ENCODE results near the gene ZBTB20. TPM values are rescaled to one million over a fixed set of nuclear protein-coding genes. Genes with fewer than 3 reads are reported as not detected.

ZBTB20 gene
- total RNA-seq, 1 experiment from 2014 or later, result 3.7 TPM

GRCh38 chr3:114405202-114405990 lies 741.7 kb downstream of the ZBTB20 start:
- H3K36me3 ChIP-seq (ENCODE audit: low read depth, low read length), result no peaks in the 10 kb centered on the region
- H3K4me1 ChIP-seq (ENCODE audit: insufficient read depth, low read length), result no peaks in the 10 kb centered on the region
- TF ChIP-seq, protein P1, sequence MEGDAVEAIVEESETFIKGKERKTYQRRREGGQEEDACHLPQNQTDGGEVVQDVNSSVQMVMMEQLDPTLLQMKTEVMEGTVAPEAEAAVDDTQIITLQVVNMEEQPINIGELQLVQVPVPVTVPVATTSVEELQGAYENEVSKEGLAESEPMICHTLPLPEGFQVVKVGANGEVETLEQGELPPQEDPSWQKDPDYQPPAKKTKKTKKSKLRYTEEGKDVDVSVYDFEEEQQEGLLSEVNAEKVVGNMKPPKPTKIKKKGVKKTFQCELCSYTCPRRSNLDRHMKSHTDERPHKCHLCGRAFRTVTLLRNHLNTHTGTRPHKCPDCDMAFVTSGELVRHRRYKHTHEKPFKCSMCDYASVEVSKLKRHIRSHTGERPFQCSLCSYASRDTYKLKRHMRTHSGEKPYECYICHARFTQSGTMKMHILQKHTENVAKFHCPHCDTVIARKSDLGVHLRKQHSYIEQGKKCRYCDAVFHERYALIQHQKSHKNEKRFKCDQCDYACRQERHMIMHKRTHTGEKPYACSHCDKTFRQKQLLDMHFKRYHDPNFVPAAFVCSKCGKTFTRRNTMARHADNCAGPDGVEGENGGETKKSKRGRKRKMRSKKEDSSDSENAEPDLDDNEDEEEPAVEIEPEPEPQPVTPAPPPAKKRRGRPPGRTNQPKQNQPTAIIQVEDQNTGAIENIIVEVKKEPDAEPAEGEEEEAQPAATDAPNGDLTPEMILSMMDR (conservative IDR thresholded peaks at IDR 0.05; ENCODE audit: low read depth, low read length), result no peak
- H3K79me2 ChIP-seq (ENCODE audit: low read length), result no peaks in the 10 kb centered on the region
- intact Hi-C loops (cut with micrococcal nuclease), result no loop called here
- DNase-seq (no peak), ATAC-seq (no peak)
- no peaks in the 10 kb centered on the region for H3F3A ChIP-seq (ENCODE audit: low read length, unreplicated experiment)
- H3K27ac ChIP-seq (ENCODE audit: low read length), result no peak overlapping the region
- H3K9me2 ChIP-seq (replicated peaks; ENCODE audit: low read length), result no peaks in the 10 kb centered on the region
- no peaks in the 10 kb centered on the region for H4K20me1 ChIP-seq (ENCODE audit: low read length)
- POLR2A ChIA-PET (ENCODE audit: unreplicated experiment), result interaction anchor here (0.7 kb wide), 1 partner anchor 252 kb away, joined by 8 read pairs; no protein-coding TSS in a partner anchor
- CTCF ChIA-PET, result no interaction called here
- H2AFZ ChIP-seq (ENCODE audit: low read length), result no peak overlapping the region
- H3K9me3 ChIP-seq (ENCODE audit: low read length), result no peaks in the 10 kb centered on the region
- no TSS peak for BruUV-seq (replicated peaks)
- H3K4me3 ChIP-seq (ENCODE audit: low read length), result no peak overlapping the region
- no peak overlapping the region for H3K4me2 ChIP-seq (ENCODE audit: low read length)
- no peak overlapping the region for H3K9ac ChIP-seq (ENCODE audit: low read length)
- no peaks in the 10 kb centered on the region; the same call in 1 of the 2 replicates for H3K27me3 ChIP-seq (ENCODE audit: low read length)

- no peaks in the 10 kb centered on the region for H3F3A ChIP-seq (ENCODE audit: low read length, unreplicated experiment)
- H3K4me1 ChIP-seq (ENCODE audit: insufficient read depth, low read length), result no peaks in the 10 kb centered on the region
- H4K20me1 ChIP-seq (ENCODE audit: low read length), result no peaks in the 10 kb centered on the region
- H3K36me3 ChIP-seq (ENCODE audit: low read depth, low read length), result no peaks in the 10 kb centered on the region
- H3K79me2 ChIP-seq (ENCODE audit: low read length), result no peaks in the 10 kb centered on the region
- ChIA-PET CTCF (no interaction called here), POLR2A (ENCODE audit: unreplicated experiment) (interaction anchor here (0.7 kb wide), 1 partner anchor 251 kb away, joined by 8 read pairs; no protein-coding TSS in a partner anchor)
- no peak overlapping the region for H3K27ac ChIP-seq (ENCODE audit: low read length)
- ATAC-seq, result peak; percentile 18; the same call in 1 of the 2 replicates
- no peak overlapping the region for H3K4me2 ChIP-seq (ENCODE audit: low read length)
- no peak for DNase-seq
- H3K4me3 ChIP-seq (ENCODE audit: low read length), result no peak overlapping the region
- no peak overlapping the region for H2AFZ ChIP-seq (ENCODE audit: low read length)
- TF ChIP-seq EZH2phosphoT487 (IDR thresholded peaks at IDR 0.05; ENCODE audit: borderline replicate concordance, low read length) (no peak), EZH2 (IDR thresholded peaks at IDR 0.05; ENCODE audit: low read length, unreplicated experiment) (no peak)
- TF ChIP-seq, protein P1 (conservative IDR thresholded peaks at IDR 0.05; ENCODE audit: low read depth, low read length), result no peak
- no peaks in the 10 kb centered on the region for H3K9me2 ChIP-seq (replicated peaks; ENCODE audit: low read length)
- BruUV-seq (replicated peaks), result no TSS peak
- no peaks in the 10 kb centered on the region for H3K9me3 ChIP-seq (ENCODE audit: low read length)
- H3K27me3 ChIP-seq (ENCODE audit: low read length), result no peaks in the 10 kb centered on the region; the same call in 1 of the 2 replicates
- intact Hi-C loops (cut with micrococcal nuclease), result no loop called here
- no peak overlapping the region for H3K9ac ChIP-seq (ENCODE audit: low read length)
Measured at GRCh38 chr3:114404590-114404989, 742.5 kb downstream of the ZBTB20 start.

GRCh38 chr3:114402838-114403237 lies 744.2 kb downstream of the ZBTB20 start:
- H3K9me3 ChIP-seq (ENCODE audit: low read length), result no peaks in the 10 kb centered on the region
- no peak overlapping the region for H3K27ac ChIP-seq (ENCODE audit: low read length)
- H3K4me1 ChIP-seq (ENCODE audit: insufficient read depth, low read length), result no peaks in the 10 kb centered on the region
- no TSS peak for BruUV-seq (replicated peaks)
- intact Hi-C loops (cut with micrococcal nuclease), result no loop called here
- no peaks in the 10 kb centered on the region; the same call in 1 of the 2 replicates for H3K27me3 ChIP-seq (ENCODE audit: low read length)
- H3K9me2 ChIP-seq (replicated peaks; ENCODE audit: low read length), result no peaks in the 10 kb centered on the region
- H3K79me2 ChIP-seq (ENCODE audit: low read length), result no peaks in the 10 kb centered on the region
- no peaks in the 10 kb centered on the region for H3F3A ChIP-seq (ENCODE audit: low read length, unreplicated experiment)
- no peak overlapping the region for H3K4me3 ChIP-seq (ENCODE audit: low read length)
- H3K9ac ChIP-seq (ENCODE audit: low read length), result no peak overlapping the region
- H3K4me2 ChIP-seq (ENCODE audit: low read length), result no peak overlapping the region
- no peak overlapping the region for H2AFZ ChIP-seq (ENCODE audit: low read length)
- ATAC-seq (no peak), DNase-seq (no peak)
- no peaks in the 10 kb centered on the region for H3K36me3 ChIP-seq (ENCODE audit: low read depth, low read length)
- ChIA-PET POLR2A (ENCODE audit: unreplicated experiment) (no interaction called here), CTCF (no interaction called here)
- H4K20me1 ChIP-seq (ENCODE audit: low read length), result no peaks in the 10 kb centered on the region
- TF ChIP-seq, protein P1 (conservative IDR thresholded peaks at IDR 0.05; ENCODE audit: low read depth, low read length), result no peak
- no peak for TF ChIP-seq EZH2phosphoT487 (IDR thresholded peaks at IDR 0.05; ENCODE audit: borderline replicate concordance, low read length)
- no peak for TF ChIP-seq EZH2 (IDR thresholded peaks at IDR 0.05; ENCODE audit: low read length, unreplicated experiment)

Data from PC-3 (cell line).